Loucy (cell line): ENCODE data around the gene PPFIBP2.

Experiments
- H2AFZ ChIP-seq: fragments of 200-600 bp; sonication (generic); 2 replicates; pipeline ENCODE4 v1.6.0; 2016; ENCODE audit warnings: antibody characterized with exemption, mild to moderate bottlenecking, low read length, moderate library complexity
- H3F3A ChIP-seq: fragments of 200-600 bp; 2 replicates; pipeline ENCODE4 v1.6.0; 2016; ENCODE audit warnings: antibody characterized with exemption, low read depth, mild to moderate bottlenecking
- H3K27me3 ChIP-seq: fragments of 200-600 bp; sonication (generic); 2 replicates; pipeline ENCODE4 v1.6.1; 2014; ENCODE audit warnings: low read length, mild to moderate bottlenecking; ENCODE audit not compliant: insufficient read depth, poor library complexity, severe bottlenecking
- H3K36me3 ChIP-seq: fragments of 200-600 bp; sonication (generic); 2 replicates; pipeline ENCODE4 v1.6.1; 2016; ENCODE audit warnings: low read length; ENCODE audit not compliant: insufficient read depth
- H3K4me1 ChIP-seq: fragments of 200-600 bp; sonication (generic); 2 replicates; pipeline ENCODE4 v1.5.1; 2014; ENCODE audit warnings: low read length, mild to moderate bottlenecking; ENCODE audit not compliant: insufficient read depth, poor library complexity, severe bottlenecking
- H3K4me2 ChIP-seq: fragments of 200-600 bp; sonication (generic); 2 replicates; pipeline ENCODE4 v1.6.0; 2014; ENCODE audit warnings: antibody characterized with exemption, low read length, low read depth, mild to moderate bottlenecking; ENCODE audit not compliant: poor library complexity, severe bottlenecking
- H3K4me3 ChIP-seq: fragments of 200-600 bp; sonication (generic); 2 replicates; pipeline ENCODE4 v1.5.1; 2014; ENCODE audit warnings: low read length, mild to moderate bottlenecking, mixed read lengths; ENCODE audit not compliant: poor library complexity, severe bottlenecking
- H3K79me2 ChIP-seq: fragments of 200-600 bp; sonication (generic); 2 replicates; pipeline ENCODE4 v1.6.1; 2014; ENCODE audit warnings: low read length; ENCODE audit not compliant: insufficient read depth
- H3K9ac ChIP-seq: fragments of 200-600 bp; sonication (generic); 2 replicates; pipeline ENCODE4 v1.6.0; 2014; ENCODE audit warnings: mild to moderate bottlenecking, low read depth, low read length, moderate library complexity; ENCODE audit not compliant: poor library complexity, severe bottlenecking
- H3K9me2 ChIP-seq: fragments of 200-600 bp; sonication (generic); replicated peaks from 2 replicates; pipeline ENCODE4 v1.6.1; 2016; ENCODE audit warnings: low read depth, low read length, mixed read lengths
- H3K9me3 ChIP-seq: fragments of 200-600 bp; sonication (generic); 2 replicates; pipeline ENCODE4 v1.6.1; 2014; ENCODE audit warnings: mild to moderate bottlenecking, antibody characterized with exemption, low read length, low read depth; ENCODE audit not compliant: insufficient read depth
- H4K20me1 ChIP-seq: fragments of 200-600 bp; sonication (generic); 2 replicates; pipeline ENCODE4 v1.6.0; 2014; ENCODE audit warnings: antibody characterized with exemption, low read length, mild to moderate bottlenecking; ENCODE audit not compliant: insufficient read depth, poor library complexity, severe bottlenecking
- CTCF ChIP-seq: fragments of 200-600 bp; sonication (generic); conservative IDR thresholded peaks from 2 replicates; pipeline ENCODE4 v1.5.1; 2014; ENCODE audit warnings: mild to moderate bottlenecking, antibody characterized with exemption, low read length
- EZH2phosphoT487 ChIP-seq: fragments of 200-600 bp; IDR thresholded peaks from 2 replicates; pipeline ENCODE4 v1.6.1; 2018; ENCODE audit warnings: antibody characterized with exemption, mild to moderate bottlenecking, moderate library complexity, borderline replicate concordance

PPFIBP2 gene

GRCh38 chr11:7512525-7513233 lies 1.1 kb upstream of the PPFIBP2 start:
- H3K9ac ChIP-seq = no peak overlapping the region
- H3K4me3 ChIP-seq = no peak overlapping the region
- H2AFZ ChIP-seq = no peak overlapping the region
- H3F3A ChIP-seq = no peaks in the 10 kb centered on the region
- H3K36me3 ChIP-seq = no peaks in the 10 kb centered on the region
- H3K4me2 ChIP-seq = no peak overlapping the region
- TF ChIP-seq CTCF (no peak), EZH2phosphoT487 (no peak)
- H3K27me3 ChIP-seq = no peaks in the 10 kb centered on the region
- no peaks in the 10 kb centered on the region for H3K4me1 ChIP-seq
- no peaks in the 10 kb centered on the region for H4K20me1 ChIP-seq
- H3K9me3 ChIP-seq = no peaks in the 10 kb centered on the region
- no peaks in the 10 kb centered on the region for H3K9me2 ChIP-seq
- no peaks in the 10 kb centered on the region for H3K79me2 ChIP-seq

GRCh38 chr11:7514099-7514591 lies 346 bp downstream of the PPFIBP2 start:
- no peak overlapping the region for H3K4me2 ChIP-seq
- no peak overlapping the region for H3K9ac ChIP-seq
- H3K9me2 ChIP-seq = no peaks in the 10 kb centered on the region
- no peak overlapping the region for H3K4me3 ChIP-seq
- no peaks in the 10 kb centered on the region for H3K4me1 ChIP-seq
- H3K9me3 ChIP-seq = no peaks in the 10 kb centered on the region
- H3K79me2 ChIP-seq = no peaks in the 10 kb centered on the region
- H3K36me3 ChIP-seq = no peaks in the 10 kb centered on the region
- H4K20me1 ChIP-seq = no peaks in the 10 kb centered on the region
- H3F3A ChIP-seq = no peaks in the 10 kb centered on the region
- H2AFZ ChIP-seq = no peak overlapping the region
- no peaks in the 10 kb centered on the region for H3K27me3 ChIP-seq
- TF ChIP-seq EZH2phosphoT487 (no peak), CTCF (no peak)

GRCh38 chr11:7515447-7515886 lies 1.7 kb downstream of the PPFIBP2 start:
- Histone ChIP-seq H3K36me3 (no peaks in the 10 kb centered on the region), H3K9ac (no peak overlapping the region), H3F3A (no peaks in the 10 kb centered on the region), H3K4me2 (no peak overlapping the region), H3K9me2 (no peaks in the 10 kb centered on the region), H3K9me3 (no peaks in the 10 kb centered on the region), H3K4me1 (no peaks in the 10 kb centered on the region), H4K20me1 (no peaks in the 10 kb centered on the region), H3K27me3 (no peaks in the 10 kb centered on the region), H2AFZ (no peak overlapping the region), H3K79me2 (no peaks in the 10 kb centered on the region), H3K4me3 (no peak overlapping the region)
- TF ChIP-seq CTCF (no peak), EZH2phosphoT487 (no peak)
